HepG2 (cell line): ENCODE measurements around the gene YPEL5.
"Not testable (repeated sequence)": the region's sequence is repeated elsewhere in the genome, so short reads cannot be mapped to it uniquely, and the experiment has no call there.

ENCODE experiments used
- ELF4 ChIP-seq: sonication (generic); formaldehyde crosslinking; IDR thresholded peaks from 2 replicates; pipeline ENCODE4 v1.5.0; 2020; ENCODE audit warnings: missing genetic modification reagents, mild to moderate bottlenecking, moderate library complexity, borderline replicate concordance
- IRF2 ChIP-seq: IDR thresholded peaks from 2 replicates; pipeline ENCODE4 v1.6.1; 2018; ENCODE audit warnings: missing genetic modification reagents, missing compliant biosample characterization
- ZIK1 ChIP-seq: sonication (generic); formaldehyde crosslinking; IDR thresholded peaks from 2 replicates; pipeline ENCODE4 v1.5.0; 2020; ENCODE audit warnings: mild to moderate bottlenecking, low read depth, missing genetic modification reagents, borderline replicate concordance
- TF ChIP-seq, protein P1 (sequence below): sonication (generic); formaldehyde crosslinking; IDR thresholded peaks from 2 replicates; pipeline ENCODE4 v1.5.0; 2020; ENCODE audit warnings: mild to moderate bottlenecking, missing genetic modification reagents, moderate library complexity

DNA sequence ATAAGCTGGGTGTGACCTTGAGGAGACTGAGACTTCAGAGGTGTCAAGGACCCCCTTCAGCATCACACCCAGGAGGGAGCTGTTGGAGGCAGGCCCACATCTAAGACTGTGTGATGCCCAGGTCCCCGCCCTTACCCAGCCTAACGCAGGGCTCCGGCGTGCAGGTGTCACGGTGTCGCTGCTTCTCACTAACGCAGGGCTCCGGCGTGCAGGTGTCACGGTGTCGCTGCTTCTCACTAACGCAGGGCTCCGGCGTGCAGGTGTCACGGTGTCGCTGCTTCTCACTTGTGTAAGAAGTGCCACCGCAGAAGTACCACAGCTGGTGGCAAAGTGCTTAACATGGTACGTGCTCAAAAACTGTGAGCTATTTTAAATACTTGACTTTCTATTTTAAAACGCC lies 35.6 kb upstream of the YPEL5 start:
- not testable (repeated sequence) for TF ChIP-seq IRF2, ZIK1, ELF4 (CRISPR knock-in tag)
- TF ChIP-seq, protein P1, sequence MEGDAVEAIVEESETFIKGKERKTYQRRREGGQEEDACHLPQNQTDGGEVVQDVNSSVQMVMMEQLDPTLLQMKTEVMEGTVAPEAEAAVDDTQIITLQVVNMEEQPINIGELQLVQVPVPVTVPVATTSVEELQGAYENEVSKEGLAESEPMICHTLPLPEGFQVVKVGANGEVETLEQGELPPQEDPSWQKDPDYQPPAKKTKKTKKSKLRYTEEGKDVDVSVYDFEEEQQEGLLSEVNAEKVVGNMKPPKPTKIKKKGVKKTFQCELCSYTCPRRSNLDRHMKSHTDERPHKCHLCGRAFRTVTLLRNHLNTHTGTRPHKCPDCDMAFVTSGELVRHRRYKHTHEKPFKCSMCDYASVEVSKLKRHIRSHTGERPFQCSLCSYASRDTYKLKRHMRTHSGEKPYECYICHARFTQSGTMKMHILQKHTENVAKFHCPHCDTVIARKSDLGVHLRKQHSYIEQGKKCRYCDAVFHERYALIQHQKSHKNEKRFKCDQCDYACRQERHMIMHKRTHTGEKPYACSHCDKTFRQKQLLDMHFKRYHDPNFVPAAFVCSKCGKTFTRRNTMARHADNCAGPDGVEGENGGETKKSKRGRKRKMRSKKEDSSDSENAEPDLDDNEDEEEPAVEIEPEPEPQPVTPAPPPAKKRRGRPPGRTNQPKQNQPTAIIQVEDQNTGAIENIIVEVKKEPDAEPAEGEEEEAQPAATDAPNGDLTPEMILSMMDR (CRISPR knock-in tag): not testable (repeated sequence)
